GM23248 (cell line): Measurements from ENCODE around the gene TADA1. TPM values are rescaled to one million over a fixed set of nuclear protein-coding genes. Genes with fewer than 3 reads are reported as not detected.
"Not testable (repeated sequence)": the region's sequence is repeated elsewhere in the genome, so short reads cannot be mapped to it uniquely, and the experiment has no call there.

Experiments
- DNase-seq: peaks from one replicate; pipeline ENCODE4 v3.0.0-alpha.2; 2015
- H2AFZ ChIP-seq: fragments of 200-600 bp; sonication (generic); 2 replicates; pipeline ENCODE4 v1.6.1; 2016; ENCODE audit warnings: antibody characterized with exemption
- H3F3A ChIP-seq: fragments of 200-600 bp; sonication (generic); 2 replicates; pipeline ENCODE4 v1.6.1; 2016; ENCODE audit warnings: mild to moderate bottlenecking, antibody characterized with exemption, mixed run types; ENCODE audit not compliant: insufficient read depth
- H3K27ac ChIP-seq: fragments of 200-600 bp; sonication (generic); 2 replicates; pipeline ENCODE4 v1.5.1; 2016; ENCODE audit warnings: mild to moderate bottlenecking
- H3K27me3 ChIP-seq: fragments of 200-600 bp; sonication (generic); replicated peaks from 2 replicates; pipeline ENCODE4 v1.6.1; 2016; ENCODE audit warnings: mild to moderate bottlenecking; ENCODE audit not compliant: insufficient read depth
- H3K36me3 ChIP-seq: fragments of 200-600 bp; sonication (generic); 2 replicates; pipeline ENCODE4 v1.6.1; 2016; ENCODE audit warnings: low read depth, mild to moderate bottlenecking
- H3K4me1 ChIP-seq: fragments of 200-600 bp; sonication (generic); 2 replicates; pipeline ENCODE4 v1.6.1; 2016; ENCODE audit warnings: mild to moderate bottlenecking; ENCODE audit not compliant: insufficient read depth
- H3K4me2 ChIP-seq: fragments of 200-600 bp; sonication (generic); one replicate; pipeline ENCODE4 v1.6.1; 2016; ENCODE audit warnings: mild to moderate bottlenecking; ENCODE audit not compliant: unreplicated experiment
- H3K4me3 ChIP-seq: fragments of 200-600 bp; sonication (generic); 2 replicates; pipeline ENCODE4 v1.5.1; 2016; ENCODE audit warnings: mild to moderate bottlenecking
- H3K79me2 ChIP-seq: fragments of 200-600 bp; sonication (generic); 2 replicates; pipeline ENCODE4 v1.6.1; 2016; ENCODE audit warnings: mild to moderate bottlenecking; ENCODE audit not compliant: insufficient read depth
- H3K9ac ChIP-seq: fragments of 200-600 bp; sonication (generic); 2 replicates; pipeline ENCODE4 v1.6.1; 2016; ENCODE audit warnings: mild to moderate bottlenecking
- H3K9me2 ChIP-seq: fragments of 200-600 bp; sonication (generic); 2 replicates; pipeline ENCODE4 v1.6.1; 2016; ENCODE audit warnings: mixed run types, mild to moderate bottlenecking, moderate library complexity; ENCODE audit not compliant: insufficient read depth
- H3K9me3 ChIP-seq: fragments of 200-600 bp; sonication (generic); one replicate; pipeline ENCODE4 v1.6.1; 2017; ENCODE audit warnings: low read depth
- H4K20me1 ChIP-seq: fragments of 200-600 bp; sonication (generic); 2 replicates; pipeline ENCODE4 v1.6.0; 2016; ENCODE audit not compliant: insufficient read depth
- EZH2 ChIP-seq: fragments of 200-600 bp; sonication (generic); IDR thresholded peaks from 2 replicates; pipeline ENCODE4 v1.6.1; 2018; ENCODE audit warnings: antibody characterized with exemption, mild to moderate bottlenecking; ENCODE audit not compliant: insufficient read depth, poor library complexity, severe bottlenecking
- EZH2phosphoT487 ChIP-seq: fragments of 200-600 bp; sonication (generic); IDR thresholded peaks from 2 replicates; pipeline ENCODE4 v1.6.1; 2018; ENCODE audit warnings: antibody characterized with exemption, moderate library complexity, mild to moderate bottlenecking, low read depth; ENCODE audit not compliant: insufficient read depth
- WGBS, 2 experiments: methylation state at CpG; one replicate each; pipeline ENCODE4 v1.1.6; 2015 to 2017; ENCODE audit warnings: low lambda C conversion rate in 2 of 2, low coverage in 1 of 2; ENCODE audit errors: missing lambda C conversion rate in 2 of 2; 5-methylcytosine and 5-hydroxymethylcytosine counted together
- in situ Hi-C: fragments of 300-500 bp; cut with MboI; formaldehyde crosslinking; loops from 2 replicates; pipeline ENCODE4 v1.15.0; 2020
- polyA plus RNA-seq: library from polyadenylated mRNA; unstranded; fragments of >200 nt; fragmentation: Nextera tagmentation; extraction: Ambion mirVana; gene quantifications from 2 replicates; pipeline ENCODE4 v1.2.1, GENCODE V29; 2016
- total RNA-seq: library from RNA; depleted of rRNA; stranded (reverse); fragments of >200 nt; shearing (Covaris generic); gene quantifications from 2 replicates; pipeline ENCODE4 v1.2.3, GENCODE V29; 2014

TADA1 gene
- total and polyA plus RNA-seq, 2 experiments from 2014 or later: 7.0 to 9.9 TPM

DNA sequence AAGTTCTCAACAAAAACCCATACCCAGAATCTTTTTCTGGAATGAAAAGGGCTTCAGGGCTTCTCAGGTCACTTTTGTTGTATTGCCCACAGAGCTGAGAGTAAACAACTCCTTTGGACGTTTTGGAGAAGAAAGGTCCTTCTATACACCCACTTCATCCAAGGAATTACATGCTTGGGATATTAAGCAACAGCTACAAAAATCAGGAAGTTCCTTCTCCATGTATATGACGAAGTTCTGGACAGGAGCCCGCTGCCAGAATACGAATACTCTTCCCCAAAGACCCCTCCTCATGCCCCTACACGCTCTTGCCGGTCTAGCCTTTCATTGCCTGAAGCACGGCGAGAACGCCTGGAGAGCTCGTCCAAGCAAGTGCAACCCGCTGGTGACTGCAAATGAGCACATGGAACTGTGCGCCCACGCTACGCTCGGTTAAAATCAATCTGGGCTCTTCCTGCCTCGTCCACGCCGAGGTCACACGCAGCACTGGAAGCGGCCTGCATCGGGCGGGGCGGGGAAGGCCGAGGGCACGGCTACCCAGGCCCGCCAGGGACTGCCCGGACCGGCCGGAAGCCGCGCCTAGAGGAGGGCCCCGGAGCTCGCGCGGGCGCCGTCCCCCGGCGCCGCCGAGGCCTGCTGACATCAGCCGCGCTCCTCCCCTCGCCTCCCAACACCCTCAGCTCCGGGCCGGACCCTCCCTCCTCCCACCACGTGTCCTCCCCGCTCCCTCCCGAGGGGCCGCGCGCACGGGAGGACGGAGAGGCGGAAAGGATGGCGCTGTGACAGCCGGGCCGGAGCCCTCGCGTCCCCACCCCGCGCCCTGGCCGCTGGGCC, 37.1 kb downstream of the TADA1 start, which contains the start of gene POGK:
POGK (plus strand) TSS at position 710 of the 834 bp plus-strand sequence. CDS start 1,482 bp downstream, outside the sequence.
- no peak for TF ChIP-seq EZH2phosphoT487
- no peak for TF ChIP-seq EZH2
- peaks cover 28% of the 10 kb centered on the region for H3K36me3 ChIP-seq
- H3K9me3 ChIP-seq: no peaks in the 10 kb centered on the region
- peaks cover 14% of the 10 kb centered on the region; the same call in 1 of the 2 replicates for H3F3A ChIP-seq
- H3K27me3 ChIP-seq: no peaks in the 10 kb centered on the region
- H3K4me2 ChIP-seq: peak within 1 kb of the TSS; percentile 92
- 1 to 2% methylated on average over 40 to 62 of the region's 63 CpGs for WGBS, 2 experiments
- H3K9ac ChIP-seq: peak within 1 kb of the TSS; percentile 81
- peak; percentile 95 for DNase-seq
- H3K27ac ChIP-seq: peak within 1 kb of the TSS; percentile 74
- no peaks in the 10 kb centered on the region for H4K20me1 ChIP-seq
- in situ Hi-C loops: loop anchor here (25.0 kb wide), 1 partner anchor 1102 kb away; no protein-coding TSS in a partner anchor
- H3K4me3 ChIP-seq: peak within 1 kb of the TSS; percentile 83
- H2AFZ ChIP-seq: peak within 1 kb of the TSS; percentile 90
- H3K79me2 ChIP-seq: peaks cover 41% of the 10 kb centered on the region
- no peaks in the 10 kb centered on the region for H3K9me2 ChIP-seq
- peaks cover 24% of the 10 kb centered on the region for H3K4me1 ChIP-seq

DNA sequence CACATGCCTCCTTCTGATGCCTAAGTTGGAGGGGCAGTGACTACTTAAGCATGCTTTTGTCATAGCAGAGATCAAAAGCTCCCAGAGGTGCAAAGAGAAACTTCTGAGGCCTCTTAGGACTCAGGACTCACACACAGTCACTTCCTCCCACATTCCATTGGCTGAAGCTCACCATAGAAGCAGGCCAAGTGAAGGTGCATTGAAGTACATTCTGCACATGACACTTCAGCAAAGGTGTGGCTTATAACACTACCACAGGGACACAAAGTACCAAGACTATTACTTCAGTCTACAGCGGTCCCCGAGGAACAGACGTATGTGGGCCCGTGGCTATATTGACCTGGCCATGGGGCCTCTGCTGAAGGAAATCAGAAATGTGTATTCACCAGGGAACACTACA, 39.3 kb downstream of the TADA1 start:
- H3K9me3 ChIP-seq: no peaks in the 10 kb centered on the region
- H3K4me2 ChIP-seq: no peak overlapping the region
- DNase-seq: peak; percentile 40
- H3F3A ChIP-seq: no peaks in the 10 kb centered on the region
- H2AFZ ChIP-seq: no peak overlapping the region
- peaks cover 20% of the 10 kb centered on the region for H3K79me2 ChIP-seq
- no peak overlapping the region for H3K4me3 ChIP-seq
- in situ Hi-C loops: loop anchor here (25.0 kb wide), 1 partner anchor 1099 kb away; no protein-coding TSS in a partner anchor
- H3K27me3 ChIP-seq: peaks cover 9% of the 10 kb centered on the region
- peaks cover 15% of the 10 kb centered on the region for H3K4me1 ChIP-seq
- H3K9me2 ChIP-seq: no peaks in the 10 kb centered on the region
- H3K36me3 ChIP-seq: peaks cover 10% of the 10 kb centered on the region
- no peak overlapping the region for H3K27ac ChIP-seq
- 79 to 80% methylated on average over 4 of the region's 4 CpGs for WGBS, 2 experiments
- H3K9ac ChIP-seq: no peak overlapping the region
- H4K20me1 ChIP-seq: no peaks in the 10 kb centered on the region
- TF ChIP-seq EZH2: no peak
- no peak for TF ChIP-seq EZH2phosphoT487

GRCh38 chr1:166829762-166830161, 46.3 kb downstream of the TADA1 start:
- not testable (repeated sequence) for H2AFZ ChIP-seq, H3K4me3 ChIP-seq, H3K27me3 ChIP-seq, H3K4me2 ChIP-seq, DNase-seq, H3K4me1 ChIP-seq, H3F3A ChIP-seq, H4K20me1 ChIP-seq, H3K9me3 ChIP-seq, H3K9ac ChIP-seq, H3K27ac ChIP-seq, H3K36me3 ChIP-seq, H3K79me2 ChIP-seq, H3K9me2 ChIP-seq
- WGBS, 2 experiments: 0 to 4% methylated on average over 1 of the region's 1 CpG
- in situ Hi-C loops: loop anchor here (25.0 kb wide), 1 partner anchor 1092 kb away; no protein-coding TSS in a partner anchor

GRCh38 chr1:166827426-166827825, 48.6 kb downstream of the TADA1 start:
- H3K9me3 ChIP-seq: no peaks in the 10 kb centered on the region
- no peak overlapping the region for H3K4me2 ChIP-seq
- no peak overlapping the region for H2AFZ ChIP-seq
- no peak overlapping the region for H3K9ac ChIP-seq
- no peaks in the 10 kb centered on the region for H3F3A ChIP-seq
- H3K4me3 ChIP-seq: no peak overlapping the region
- H3K4me1 ChIP-seq: no peaks in the 10 kb centered on the region
- TF ChIP-seq EZH2phosphoT487: no peak
- TF ChIP-seq EZH2: no peak
- no peak for DNase-seq
- no peaks in the 10 kb centered on the region for H3K9me2 ChIP-seq
- no peak overlapping the region for H3K27ac ChIP-seq
- no peaks in the 10 kb centered on the region for H3K79me2 ChIP-seq
- H3K27me3 ChIP-seq: no peaks in the 10 kb centered on the region; the same call in 1 of the 2 replicates
- in situ Hi-C loops: loop anchor here (25.0 kb wide), 1 partner anchor 1090 kb away; no protein-coding TSS in a partner anchor
- H3K36me3 ChIP-seq: no peaks in the 10 kb centered on the region
- H4K20me1 ChIP-seq: no peaks in the 10 kb centered on the region
